ENCODE measurements around the gene MAN1C1.
"Not testable (repeated sequence)": the region's sequence is repeated elsewhere in the genome, so short reads cannot be mapped to it uniquely, and the experiment has no call there.

DNA sequence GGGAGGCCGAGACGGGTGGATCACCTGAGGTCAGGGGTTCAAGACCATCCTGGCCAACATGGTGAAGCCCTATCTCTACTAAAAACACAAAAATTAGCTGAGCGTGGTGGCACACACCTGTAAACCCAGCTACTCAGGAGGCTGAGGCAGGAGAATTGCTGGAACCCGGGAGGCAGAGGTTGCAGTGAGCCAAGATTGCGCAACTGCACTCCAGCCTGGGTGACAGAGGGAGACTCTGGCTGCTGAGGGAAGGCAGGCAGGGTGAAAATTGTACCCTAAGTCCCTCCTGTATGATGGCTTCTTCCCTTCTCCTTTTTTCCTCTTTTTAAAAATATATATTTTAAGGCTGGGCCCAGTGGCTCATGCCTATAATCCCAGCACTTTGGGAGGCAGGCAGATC lies 19.9 kb upstream of the MAN1C1 start:
- not testable (repeated sequence) for TF ChIP-seq POLR2A (IDR thresholded peaks at IDR 0.05; ENCODE audit: extremely low read depth, insufficient read length)
- TF ChIP-seq, protein P1, sequence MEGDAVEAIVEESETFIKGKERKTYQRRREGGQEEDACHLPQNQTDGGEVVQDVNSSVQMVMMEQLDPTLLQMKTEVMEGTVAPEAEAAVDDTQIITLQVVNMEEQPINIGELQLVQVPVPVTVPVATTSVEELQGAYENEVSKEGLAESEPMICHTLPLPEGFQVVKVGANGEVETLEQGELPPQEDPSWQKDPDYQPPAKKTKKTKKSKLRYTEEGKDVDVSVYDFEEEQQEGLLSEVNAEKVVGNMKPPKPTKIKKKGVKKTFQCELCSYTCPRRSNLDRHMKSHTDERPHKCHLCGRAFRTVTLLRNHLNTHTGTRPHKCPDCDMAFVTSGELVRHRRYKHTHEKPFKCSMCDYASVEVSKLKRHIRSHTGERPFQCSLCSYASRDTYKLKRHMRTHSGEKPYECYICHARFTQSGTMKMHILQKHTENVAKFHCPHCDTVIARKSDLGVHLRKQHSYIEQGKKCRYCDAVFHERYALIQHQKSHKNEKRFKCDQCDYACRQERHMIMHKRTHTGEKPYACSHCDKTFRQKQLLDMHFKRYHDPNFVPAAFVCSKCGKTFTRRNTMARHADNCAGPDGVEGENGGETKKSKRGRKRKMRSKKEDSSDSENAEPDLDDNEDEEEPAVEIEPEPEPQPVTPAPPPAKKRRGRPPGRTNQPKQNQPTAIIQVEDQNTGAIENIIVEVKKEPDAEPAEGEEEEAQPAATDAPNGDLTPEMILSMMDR (IDR thresholded peaks at IDR 0.05; ENCODE audit: low read depth, low read length): not testable (repeated sequence)
- TF ChIP-seq, protein P2, sequence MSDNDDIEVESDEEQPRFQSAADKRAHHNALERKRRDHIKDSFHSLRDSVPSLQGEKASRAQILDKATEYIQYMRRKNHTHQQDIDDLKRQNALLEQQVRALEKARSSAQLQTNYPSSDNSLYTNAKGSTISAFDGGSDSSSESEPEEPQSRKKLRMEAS (IDR thresholded peaks at IDR 0.05; ENCODE audit: low read depth, low read length): not testable (repeated sequence)

All from NB4 (cell line).